Activated naive CD8-positive, alpha-beta T cell (primary cell): Measurements from ENCODE around the gene PES1.

Experiments used
- H3K27ac Mint-ChIP-seq: one replicate; pipeline ENCODE4 v1.8.0; 2021; ENCODE audit warnings: mixed read lengths
- H3K27me3 Mint-ChIP-seq: one replicate; pipeline ENCODE4 v1.8.0; 2021; ENCODE audit warnings: mixed read lengths
- H3K36me3 Mint-ChIP-seq: one replicate; pipeline ENCODE4 v1.8.0; 2021; ENCODE audit warnings: mixed read lengths
- H3K4me1 Mint-ChIP-seq: one replicate; pipeline ENCODE4 v1.8.0; 2021; ENCODE audit warnings: low read depth, mixed read lengths
- H3K4me3 Mint-ChIP-seq: one replicate; pipeline ENCODE4 v1.8.0; 2021; ENCODE audit warnings: mild to moderate bottlenecking, mixed read lengths
- H3K9me3 Mint-ChIP-seq: one replicate; pipeline ENCODE4 v1.8.0; 2021; ENCODE audit warnings: low read depth, mixed read lengths

PES1 gene

GRCh38 chr22:30531651-30532608, 59.8 kb downstream of the PES1 start:
- Mint-ChIP-seq H3K4me3 (no peak overlapping the region), H3K4me1 (no peaks in the 10 kb centered on the region), H3K27ac (no peak overlapping the region), H3K9me3 (no peaks in the 10 kb centered on the region), H3K27me3 (no peaks in the 10 kb centered on the region), H3K36me3 (no peaks in the 10 kb centered on the region)

GRCh38 chr22:30526656-30527055, 65.1 kb downstream of the PES1 start:
- Mint-ChIP-seq H3K4me3 (no peak overlapping the region), H3K27ac (no peak overlapping the region), H3K36me3 (no peaks in the 10 kb centered on the region), H3K4me1 (no peaks in the 10 kb centered on the region), H3K27me3 (peaks cover 2% of the 10 kb centered on the region), H3K9me3 (no peaks in the 10 kb centered on the region)
